HG02798 (cell line): ENCODE measurements around the gene CORO1C.
"Not testable (repeated sequence)": the region's sequence is repeated elsewhere in the genome, so short reads cannot be mapped to it uniquely, and the experiment has no call there.

Experiments used
- ATAC-seq: cut with Tn5 transposase; IDR thresholded peaks from one replicate; pipeline ENCODE4 v1.9.1; 2021; ENCODE audit warnings: mild to moderate bottlenecking; ENCODE audit not compliant: unreplicated experiment, poor library complexity

The CORO1C gene

GRCh38 chr12:108731105-108731865 lies at the start of gene CORO1C:
Gene CORO1C (minus strand): TSS chr12:108731518. CDS start chr12:108701318, 30,200 bp downstream.
- ATAC-seq: peak; percentile 81

- no peak for ATAC-seq
Measured at GRCh38 chr12:108779998-108780688, 48.8 kb upstream of the CORO1C start.

- no peak for ATAC-seq
Measured at GRCh38 chr12:108778053-108778452, 46.7 kb upstream of the CORO1C start.

DNA sequence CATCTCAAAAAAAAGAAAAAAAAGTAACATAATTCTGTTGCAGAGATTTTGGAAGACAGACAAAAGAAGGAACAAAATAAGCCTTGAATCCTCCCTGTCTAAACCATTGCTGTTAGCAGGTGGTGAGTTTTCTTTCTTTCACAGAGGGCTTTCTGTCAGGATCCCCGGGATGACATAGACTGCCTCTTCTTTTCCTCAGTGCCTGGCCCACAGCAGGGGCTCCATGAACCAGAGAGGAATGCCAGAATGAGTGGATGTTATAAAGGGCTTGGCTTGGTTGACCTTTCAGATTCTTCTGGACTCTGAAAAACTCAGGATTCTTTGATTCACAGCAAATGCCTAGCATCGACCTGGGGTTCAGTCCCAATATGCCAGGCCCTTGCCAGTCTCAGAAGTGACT lies 45.8 kb upstream of the CORO1C start:
- ATAC-seq: no peak

GRCh38 chr12:108773798-108774788 lies 42.8 kb upstream of the CORO1C start:
- no peak for ATAC-seq

DNA sequence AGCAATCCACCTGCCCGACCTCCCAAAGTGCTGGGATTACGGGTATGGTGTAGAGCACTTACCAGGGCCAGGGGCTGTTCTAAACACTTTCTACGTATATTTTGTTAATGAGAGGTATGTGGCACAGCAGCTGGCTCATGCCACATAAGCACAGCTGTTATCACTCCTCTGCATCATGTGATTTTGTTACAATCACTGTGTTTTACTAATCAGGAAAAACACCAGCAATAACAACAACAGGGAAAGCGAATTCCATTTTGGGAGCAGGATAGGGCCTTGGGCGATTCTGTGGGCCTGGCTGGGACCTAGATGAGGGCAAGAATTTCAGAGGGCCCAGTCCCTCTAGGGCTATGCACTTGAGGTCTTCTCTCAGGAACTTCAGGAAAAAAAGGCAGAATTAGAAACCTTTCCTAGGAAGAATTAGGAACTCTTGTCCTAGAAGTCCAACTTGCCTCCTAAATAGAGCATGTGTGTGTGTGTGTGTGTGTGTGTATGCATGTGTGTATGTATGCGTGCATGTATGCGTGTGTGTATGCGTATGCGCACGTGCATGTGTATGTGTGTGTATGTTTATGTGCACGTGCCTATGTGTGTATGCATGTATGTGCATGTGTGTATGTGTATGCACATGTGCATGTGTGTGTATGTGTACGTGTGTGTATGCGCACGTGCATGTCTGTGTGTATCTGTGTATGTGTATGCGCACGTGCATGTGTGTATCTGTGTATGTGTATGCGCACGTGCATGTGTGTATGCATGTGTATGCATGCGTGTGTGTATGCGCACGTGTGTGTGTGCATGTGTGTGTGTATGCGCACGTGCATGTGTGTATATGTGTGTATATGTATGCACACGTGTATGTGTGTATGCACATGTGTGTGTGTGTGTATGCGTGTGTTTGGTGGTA lies 41.8 kb upstream of the CORO1C start:
- no peak for ATAC-seq

- ATAC-seq: no peak
Measured at GRCh38 chr12:108772247-108772646, 40.9 kb upstream of the CORO1C start.

GRCh38 chr12:108771835-108772234 lies 40.5 kb upstream of the CORO1C start:
- ATAC-seq: not testable (repeated sequence)

- ATAC-seq: no peak
Measured at GRCh38 chr12:108770963-108771362, 39.6 kb upstream of the CORO1C start.

DNA sequence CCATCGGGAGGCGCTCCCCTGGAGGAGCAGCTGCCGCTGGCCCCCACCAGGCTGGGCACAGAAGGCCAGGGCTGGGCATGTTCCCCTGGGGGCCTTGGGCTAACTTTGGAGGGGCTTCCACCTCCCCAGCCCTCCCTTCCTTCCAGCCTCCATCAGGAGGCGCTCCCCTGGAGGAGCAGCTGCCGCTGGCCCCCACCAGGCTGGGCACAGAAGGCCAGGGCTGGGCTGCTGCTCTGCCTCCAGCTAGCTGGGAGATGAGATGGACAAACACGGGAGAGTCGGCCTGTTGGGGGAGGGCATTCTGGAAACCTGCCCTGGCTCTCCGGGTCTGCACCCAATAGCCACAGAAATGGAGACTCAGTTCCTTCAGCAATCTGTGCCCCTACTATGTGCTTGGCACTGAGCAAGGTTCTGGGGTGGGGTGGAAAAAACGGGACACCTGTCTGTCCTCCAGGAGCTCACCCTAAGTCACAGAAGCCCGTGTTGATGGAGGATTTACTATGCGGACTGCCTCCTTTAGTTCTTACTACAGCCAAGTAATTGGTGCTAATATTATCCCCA lies 39.0 kb upstream of the CORO1C start:
- no peak for ATAC-seq

DNA sequence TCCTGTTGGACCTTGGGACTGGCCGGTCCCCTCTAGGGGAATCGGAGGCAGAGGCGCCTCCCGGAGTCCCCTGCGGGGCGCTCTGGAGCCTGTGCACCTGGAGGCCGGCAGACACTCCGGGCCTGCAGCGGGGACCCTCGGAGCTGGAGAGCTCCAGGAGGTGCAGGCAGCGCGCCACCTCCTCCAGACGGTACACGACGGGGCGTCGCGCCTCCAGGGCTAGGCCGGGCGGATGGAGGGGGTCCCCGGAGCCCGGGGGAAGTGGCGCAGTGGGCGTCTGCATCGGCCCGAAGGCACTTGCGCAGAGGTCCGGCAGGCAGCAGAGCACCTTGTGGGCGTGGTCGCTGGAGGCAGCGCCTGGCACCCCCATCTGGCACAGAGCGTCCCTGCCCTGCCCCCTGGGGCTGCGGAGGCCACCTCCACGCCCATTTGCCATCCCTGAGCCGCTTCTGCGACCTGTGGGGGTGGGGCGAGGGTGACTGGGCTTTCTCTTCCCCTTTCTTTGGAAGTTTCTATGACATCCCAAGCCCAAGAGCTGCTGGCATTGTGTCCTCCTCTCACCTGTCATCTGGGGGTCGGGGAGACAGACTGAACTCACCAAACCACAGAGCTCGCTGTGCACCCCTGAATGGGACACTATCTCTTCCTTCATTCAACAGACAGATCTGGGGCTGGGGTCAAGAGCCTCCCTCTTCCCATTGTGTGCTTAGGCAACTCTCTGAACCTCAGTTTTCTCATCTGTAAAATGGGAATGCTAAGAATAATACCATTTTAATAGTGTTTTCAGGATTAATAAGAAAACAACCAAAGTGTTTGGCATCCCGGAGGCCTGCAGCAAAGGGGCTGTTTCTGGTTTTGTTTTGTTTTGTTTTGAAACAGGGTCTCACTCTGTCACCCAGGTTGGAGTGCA lies 37.5 kb upstream of the CORO1C start:
- peak; percentile 43 for ATAC-seq

DNA sequence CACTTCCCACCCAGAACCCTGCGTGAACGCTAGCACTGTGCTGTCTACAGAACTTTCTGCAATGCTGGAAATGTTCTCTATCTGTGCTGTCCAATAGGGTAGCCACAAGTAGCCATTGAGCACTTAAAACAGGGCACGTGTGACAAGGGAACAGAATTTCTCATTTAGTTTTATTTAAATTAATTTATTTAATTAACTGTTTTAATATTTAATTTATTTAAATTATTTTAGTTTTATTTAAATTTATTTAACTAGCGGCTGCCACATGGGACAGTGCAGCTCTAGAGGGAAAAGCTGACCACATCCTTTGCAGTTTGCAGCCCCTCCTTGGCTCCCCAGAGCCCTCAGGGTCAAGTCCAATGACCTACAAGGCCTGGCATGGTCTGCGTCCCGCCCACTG lies 35.0 kb upstream of the CORO1C start:
- no peak for ATAC-seq

DNA sequence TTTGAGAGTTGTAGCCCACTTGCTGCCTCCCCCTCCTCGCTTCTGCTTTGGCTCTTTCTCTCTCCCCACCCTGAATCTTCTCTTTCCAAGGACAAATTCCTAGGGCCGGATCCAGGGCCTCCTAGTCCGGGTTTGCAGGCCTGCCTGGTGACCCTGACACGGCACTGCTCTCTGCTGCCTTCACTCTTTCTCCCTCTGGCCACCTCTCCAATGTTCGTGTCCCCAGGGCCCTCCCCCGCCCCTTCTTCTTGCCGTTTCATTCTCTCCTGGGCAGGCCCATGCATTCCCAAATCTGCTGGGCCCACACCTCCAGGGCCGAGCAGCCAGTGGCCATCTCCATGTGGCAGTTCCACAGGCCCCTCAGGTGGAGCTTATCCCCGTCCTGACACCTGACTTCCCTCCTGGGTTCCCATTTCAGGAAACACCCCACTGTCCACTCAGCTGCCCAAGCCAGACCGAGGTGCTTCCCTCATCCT lies 34.0 kb upstream of the CORO1C start:
- no peak for ATAC-seq

DNA sequence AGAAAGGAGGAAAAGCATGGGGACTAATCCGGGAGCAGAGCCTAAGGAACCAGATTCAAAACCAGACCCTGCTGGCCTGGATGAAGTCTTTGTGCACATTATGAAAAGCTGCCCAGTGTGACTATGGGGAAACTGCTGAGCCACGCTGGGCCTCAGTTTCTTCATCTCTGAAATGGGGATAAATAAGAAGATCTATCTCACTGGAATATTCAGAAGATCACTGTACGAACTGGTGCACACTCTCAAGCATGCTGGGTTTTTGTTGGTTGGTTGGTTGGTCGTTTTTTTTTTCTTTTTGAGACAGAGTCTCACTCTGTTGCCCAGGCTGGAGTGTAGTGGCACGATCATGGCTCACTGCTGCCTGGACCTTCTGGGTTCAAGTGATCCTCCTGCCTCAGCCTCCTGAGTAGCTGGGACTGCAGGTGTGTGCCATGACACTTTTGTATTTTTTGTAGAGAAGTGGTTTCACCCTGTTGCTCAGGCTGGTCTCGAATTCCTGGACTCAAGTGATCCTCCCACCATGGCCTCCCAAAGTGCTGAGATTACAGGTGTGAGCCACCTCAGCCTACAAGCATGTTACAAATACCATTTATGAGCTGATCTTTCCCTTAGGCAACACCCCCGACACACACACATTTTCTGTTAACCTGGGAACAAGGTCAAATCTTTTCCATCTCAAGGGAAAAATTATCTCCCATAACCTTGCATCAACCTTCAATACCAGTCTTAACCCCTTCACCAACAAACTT lies 33.4 kb upstream of the CORO1C start:
- no peak for ATAC-seq

GRCh38 chr12:108761226-108761625 lies 29.9 kb upstream of the CORO1C start:
- no peak for ATAC-seq

DNA sequence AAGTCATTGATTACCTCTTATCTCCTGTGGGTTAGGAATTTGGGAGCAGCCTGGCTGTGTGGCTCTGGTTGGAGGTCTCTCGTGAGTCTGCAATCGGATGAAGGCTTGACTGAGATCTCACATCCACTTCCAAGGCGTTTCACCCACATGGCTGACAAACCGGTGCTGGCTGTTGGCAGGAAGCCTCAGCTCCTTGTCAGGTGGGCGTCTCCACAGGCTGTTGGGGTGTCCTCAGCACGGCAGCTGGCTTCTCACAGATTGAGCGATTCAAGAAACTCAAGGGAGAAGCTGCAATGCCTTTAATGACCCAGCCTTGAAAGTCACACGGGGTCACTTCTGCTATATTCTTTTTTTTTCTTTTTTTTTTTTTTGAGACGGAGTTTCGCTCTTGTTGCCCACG lies 28.6 kb upstream of the CORO1C start:
- no peak for ATAC-seq

DNA sequence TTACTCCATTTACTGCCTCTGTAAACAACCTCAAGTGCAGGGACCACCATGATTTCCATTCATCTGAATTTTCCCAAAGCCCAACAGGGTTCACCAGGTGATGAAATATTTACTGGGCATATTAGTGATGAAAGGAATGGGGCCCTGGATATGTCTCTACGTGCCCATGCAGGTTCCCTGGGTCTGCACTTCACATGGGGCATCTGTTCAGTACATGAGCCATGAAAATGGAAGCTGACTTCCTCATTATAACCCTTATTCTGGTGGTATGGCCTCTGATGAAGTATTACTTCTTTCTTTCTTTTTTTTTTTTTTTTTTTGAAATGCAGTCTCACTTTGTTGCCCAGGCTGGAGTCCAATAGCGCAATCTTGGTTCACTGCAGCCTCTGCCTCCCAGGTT lies 26.5 kb upstream of the CORO1C start:
- no peak for ATAC-seq

- ATAC-seq: no peak
Measured at GRCh38 chr12:108756421-108756820, 25.1 kb upstream of the CORO1C start.
